Thyroid gland (tissue), 4 donors: ENCODE measurements around the gene FFAR2.

Experiments
- CTCF ChIP-seq, 6 experiments: fragments of 200-600 bp in 3 of 6; fragments of 450-650 bp in 3 of 6; sonication (generic) in 3 of 6; IDR thresholded peaks; one replicate each; pipeline ENCODE4 v1.5.1; 2016 to 2019; ENCODE audit warnings: antibody characterized with exemption in 6 of 6, mild to moderate bottlenecking in 2 of 6, inconsistent platforms in 1 of 6, moderate library complexity in 1 of 6
- POLR2A ChIP-seq, 2 donors: fragments of 450-650 bp; IDR thresholded peaks; one replicate each; pipeline ENCODE4 v1.6.1; 2017; ENCODE audit warnings: antibody characterized with exemption in 2 of 2, mild to moderate bottlenecking in 2 of 2, moderate library complexity in 1 of 2

GRCh38 chr19:35399231-35399630, 48.8 kb upstream of the FFAR2 start:
- TF ChIP-seq CTCF (IDR thresholded peaks at IDR 0.05) = no peak
- no peak for TF ChIP-seq POLR2A (IDR thresholded peaks at IDR 0.05)
